NCI-H748 treated with DMSO at 0.1 percent for 48 hours (cell line): ENCODE results near the gene PLK5.
A peak's percentile ranks its signal among the peaks of the same experiment; 100 is the strongest.
"Not testable (repeated sequence)": the region's sequence is repeated elsewhere in the genome, so short reads cannot be mapped to it uniquely, and the experiment has no call there.

ENCODE experiments used
- DNase-seq: peaks from one replicate; lab custom pipeline; 2025; lab: John Stamatoyannopoulos, UW

PLK5 gene

GRCh38 chr19:1507763-1508506 lies 15.9 kb upstream of the PLK5 start:
- peak; percentile 74 for DNase-seq

GRCh38 chr19:1508507-1508856 lies 15.4 kb upstream of the PLK5 start:
- no peak for DNase-seq

GRCh38 chr19:1509602-1510441 lies 14.1 kb upstream of the PLK5 start:
- DNase-seq = no peak

DNA sequence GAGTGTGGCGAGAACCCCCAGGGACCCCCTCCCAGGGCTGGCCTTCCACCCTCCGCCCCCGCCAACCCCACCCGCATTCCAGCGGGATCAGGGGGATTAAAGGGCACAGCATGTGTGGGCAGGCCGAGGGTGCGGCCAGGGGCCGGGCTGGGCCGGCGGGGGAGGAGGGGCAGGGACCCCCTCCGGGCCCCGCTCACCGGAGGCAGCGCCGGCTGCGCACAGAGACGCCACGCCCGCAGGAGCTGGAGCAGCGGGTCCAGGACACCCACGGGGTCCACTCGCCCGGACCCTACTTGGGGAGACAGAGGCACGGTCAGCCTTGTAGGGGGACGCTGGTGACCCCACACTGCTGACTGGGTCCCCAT lies 13.5 kb upstream of the PLK5 start:
- DNase-seq = no peak

DNA sequence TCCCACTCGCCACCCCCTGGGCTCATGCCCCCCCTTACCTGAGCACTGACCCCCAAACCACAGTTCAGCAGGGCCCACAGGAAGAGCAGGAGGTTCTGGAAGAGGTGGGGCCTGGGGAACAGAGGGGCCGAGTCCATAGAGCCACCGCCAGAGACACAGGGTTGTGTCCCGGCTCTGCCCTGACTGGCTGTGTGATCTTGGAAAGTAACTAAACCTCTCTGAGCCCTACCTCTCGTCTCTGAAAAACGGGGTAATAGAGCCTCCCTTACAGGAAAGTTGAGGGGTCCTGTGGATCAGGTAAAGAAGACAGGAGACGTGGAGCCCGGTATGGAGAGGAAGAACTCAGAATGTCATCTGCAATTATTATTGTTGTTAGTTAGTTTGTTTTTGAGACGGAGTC lies 13.1 kb upstream of the PLK5 start:
- DNase-seq = no peak

DNA sequence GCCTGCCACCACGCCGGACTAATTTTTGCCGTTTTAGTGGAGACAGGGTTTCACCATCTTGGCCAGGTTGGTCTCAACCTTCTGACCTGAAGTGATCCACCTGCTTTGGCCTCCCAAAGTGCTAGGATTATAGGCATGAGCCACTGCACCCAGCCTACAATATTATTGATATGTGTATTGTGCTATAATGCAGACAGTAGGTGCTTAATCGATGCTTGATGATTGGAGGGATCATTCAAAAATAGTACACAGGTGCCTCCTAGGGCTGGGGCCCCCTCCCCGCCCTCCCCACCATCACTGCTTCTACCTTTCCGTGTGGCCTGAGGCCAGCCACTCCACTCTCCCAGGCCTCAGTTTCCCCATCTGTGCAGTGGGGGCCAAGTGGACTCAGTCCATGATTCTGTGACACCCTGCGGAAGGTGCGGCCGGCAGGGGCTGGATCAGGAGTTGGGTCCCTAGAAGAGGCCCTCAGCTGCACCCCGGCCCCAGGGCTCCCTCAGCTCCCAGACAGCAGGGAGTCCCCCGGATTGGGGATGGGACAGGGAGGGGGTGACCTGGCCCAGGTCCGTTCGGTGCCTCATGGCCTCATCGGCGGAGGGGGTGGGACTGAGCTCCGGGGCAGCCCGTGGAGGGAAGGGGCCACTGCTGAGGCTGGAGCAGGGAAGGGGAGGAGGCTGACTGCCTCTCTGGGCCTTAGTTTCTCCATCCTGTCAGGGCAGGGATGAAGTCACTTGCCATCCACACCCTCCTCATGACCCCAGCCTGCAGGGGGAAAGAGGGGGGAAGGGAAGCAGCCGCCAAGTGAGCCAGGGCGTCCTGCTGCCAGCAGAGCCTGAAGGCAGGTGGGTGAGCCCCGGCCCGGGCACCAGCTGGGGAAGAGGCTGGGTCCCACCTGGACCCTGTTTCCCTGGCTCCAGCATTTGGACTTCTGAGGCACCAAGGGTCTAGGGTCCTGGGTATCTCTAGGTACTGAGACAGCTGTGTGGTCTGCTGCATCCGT lies 12.3 kb upstream of the PLK5 start:
- no peak for DNase-seq

- no peak for DNase-seq
Measured at GRCh38 chr19:1512671-1513498, 11.0 kb upstream of the PLK5 start, which contains the start of gene ADAMTSL5. Gene ADAMTSL5, minus strand, starts transcription at chr19:1513019. Its CDS starts 2,076 bp downstream, at chr19:1510943.

DNA sequence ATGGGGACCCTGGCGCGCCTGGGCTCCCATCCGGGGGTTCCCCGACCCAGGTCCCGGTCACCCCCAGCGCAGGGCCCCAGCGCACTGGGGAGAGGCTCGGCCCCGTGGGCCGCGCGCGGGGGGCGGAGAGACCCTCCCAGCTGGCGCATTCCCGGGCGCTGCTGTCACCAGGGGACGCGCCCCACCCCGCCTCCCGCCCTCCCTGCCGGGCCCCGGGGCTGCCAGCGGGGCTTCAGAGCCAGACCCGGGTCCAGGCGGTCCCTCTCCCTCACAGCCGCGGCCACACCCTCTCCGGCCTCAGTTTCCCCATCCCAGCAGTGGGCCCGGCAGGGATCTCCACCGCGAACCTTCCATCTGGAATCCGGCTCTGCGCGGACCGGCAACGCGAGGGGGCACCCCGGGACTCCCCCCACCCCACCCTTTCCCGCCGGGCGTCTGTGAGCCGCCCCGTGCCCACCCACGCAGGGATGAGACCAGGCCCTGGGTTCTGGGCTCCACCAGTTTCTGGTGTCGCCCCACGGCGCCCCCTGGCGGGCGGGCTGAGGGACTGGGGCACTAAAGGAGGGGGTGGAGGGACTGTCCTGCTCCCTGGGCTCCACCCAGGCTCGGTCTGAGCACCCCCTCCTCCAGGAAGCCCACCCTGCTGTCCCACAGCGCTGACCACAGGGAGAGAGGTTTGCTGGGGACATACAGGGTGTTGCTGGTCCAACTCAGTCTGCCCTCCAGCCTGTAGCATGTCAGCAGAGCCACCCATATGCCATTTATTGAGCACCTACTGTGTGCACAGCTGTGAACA lies 10.2 kb upstream of the PLK5 start:
- no peak for DNase-seq

DNA sequence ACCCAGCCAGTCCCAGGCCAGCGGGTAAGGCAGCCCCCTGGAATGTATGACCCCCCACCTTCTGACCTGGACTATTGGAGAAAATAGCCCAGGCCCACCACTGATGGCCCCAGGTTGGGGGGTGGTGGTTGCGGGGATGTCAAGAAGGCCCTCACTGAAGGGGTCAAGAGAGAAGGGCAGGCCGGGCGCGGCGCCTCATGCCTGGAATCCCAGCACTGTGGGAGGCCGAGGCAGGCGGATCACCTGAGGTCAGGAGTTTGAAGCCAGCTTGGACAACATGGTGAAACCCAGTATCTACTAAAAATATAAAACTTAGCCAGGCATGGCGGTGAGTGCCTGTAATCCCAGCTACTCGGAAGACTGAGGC lies 9.6 kb upstream of the PLK5 start:
- no peak for DNase-seq

DNA sequence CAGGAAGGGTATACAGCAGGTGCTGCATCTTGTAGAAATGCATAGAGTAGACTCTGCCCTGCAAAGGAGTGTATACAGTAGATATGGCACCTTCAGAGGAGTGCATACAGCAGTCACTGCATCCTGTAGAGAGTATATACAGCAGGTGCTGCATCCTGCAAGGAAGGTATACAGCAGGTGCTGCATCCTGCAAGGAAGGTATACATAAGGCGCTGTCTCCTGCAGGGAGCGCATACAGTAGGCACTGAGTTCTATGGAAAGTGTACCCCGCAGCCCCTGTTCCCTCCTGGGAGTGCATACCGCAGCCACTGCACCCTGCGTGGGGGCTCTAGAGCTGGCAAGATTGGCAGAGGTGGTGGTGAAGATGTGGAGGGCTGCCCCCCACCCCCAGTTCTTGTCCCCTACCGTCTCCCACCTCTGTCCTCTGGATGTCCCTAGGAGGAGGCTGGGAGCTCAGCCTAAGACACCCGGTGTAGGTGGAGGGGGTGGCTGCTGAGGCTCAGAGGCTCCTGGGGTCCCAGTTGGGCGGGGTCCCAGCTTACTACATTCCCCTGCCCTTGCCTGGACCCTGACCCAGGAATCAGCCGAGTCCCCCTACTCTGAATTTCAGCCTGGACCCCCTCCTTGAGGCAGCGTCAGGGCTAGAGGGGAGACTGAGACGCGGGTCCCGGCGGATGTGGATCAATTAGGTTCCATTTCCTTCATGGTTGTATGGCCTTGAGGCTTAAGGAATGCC lies 8.7 kb upstream of the PLK5 start:
- no peak for DNase-seq

DNA sequence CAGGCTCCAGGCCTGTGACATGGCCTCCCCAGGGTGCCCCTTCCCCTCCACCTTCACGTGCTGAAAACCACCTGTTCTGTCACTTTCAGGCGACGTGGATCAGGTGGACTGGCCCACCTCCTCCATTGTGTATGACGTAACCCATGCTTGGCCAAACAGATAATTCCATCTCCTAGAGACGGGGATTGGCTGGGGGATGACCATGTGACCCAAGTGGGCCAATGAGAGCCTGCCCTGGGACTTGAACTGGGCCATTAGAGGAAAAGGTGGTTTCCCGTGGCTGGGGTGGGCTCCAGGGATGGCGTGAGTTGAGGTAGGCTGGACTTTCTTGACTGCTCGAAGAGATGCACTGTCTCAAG lies 7.5 kb upstream of the PLK5 start:
- DNase-seq = no peak

GRCh38 chr19:1518471-1518870 lies 5.4 kb upstream of the PLK5 start:
- no peak for DNase-seq

GRCh38 chr19:1519802-1520201 lies 4.1 kb upstream of the PLK5 start:
- not testable (repeated sequence) for DNase-seq

- no peak for DNase-seq
Measured at GRCh38 chr19:1520203-1520780, 3.6 kb upstream of the PLK5 start.

- no peak for DNase-seq
Measured at GRCh38 chr19:1521636-1522035, 2.2 kb upstream of the PLK5 start.

DNA sequence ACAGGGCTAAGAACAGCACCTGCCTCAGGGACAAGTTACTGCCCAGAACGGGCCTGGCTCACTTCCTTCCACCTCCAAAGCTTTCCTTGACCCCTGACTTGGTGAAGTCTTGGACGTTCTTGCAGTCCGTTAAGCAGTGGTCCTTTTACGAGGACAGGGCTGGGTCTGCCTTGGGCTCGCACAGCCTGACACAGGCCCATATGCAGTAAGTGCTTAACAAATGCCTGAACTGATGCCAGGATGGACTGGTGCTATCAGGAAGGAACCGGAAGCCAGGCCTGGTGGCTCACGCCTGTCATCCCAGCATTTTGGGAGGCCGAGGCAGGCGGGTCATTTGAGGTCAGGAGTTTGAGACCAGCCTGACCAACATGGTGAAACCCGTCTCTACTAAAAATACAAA lies 1.8 kb upstream of the PLK5 start:
- no peak for DNase-seq

GRCh38 chr19:1522838-1523237 lies 1.0 kb upstream of the PLK5 start:
- DNase-seq = no peak

DNA sequence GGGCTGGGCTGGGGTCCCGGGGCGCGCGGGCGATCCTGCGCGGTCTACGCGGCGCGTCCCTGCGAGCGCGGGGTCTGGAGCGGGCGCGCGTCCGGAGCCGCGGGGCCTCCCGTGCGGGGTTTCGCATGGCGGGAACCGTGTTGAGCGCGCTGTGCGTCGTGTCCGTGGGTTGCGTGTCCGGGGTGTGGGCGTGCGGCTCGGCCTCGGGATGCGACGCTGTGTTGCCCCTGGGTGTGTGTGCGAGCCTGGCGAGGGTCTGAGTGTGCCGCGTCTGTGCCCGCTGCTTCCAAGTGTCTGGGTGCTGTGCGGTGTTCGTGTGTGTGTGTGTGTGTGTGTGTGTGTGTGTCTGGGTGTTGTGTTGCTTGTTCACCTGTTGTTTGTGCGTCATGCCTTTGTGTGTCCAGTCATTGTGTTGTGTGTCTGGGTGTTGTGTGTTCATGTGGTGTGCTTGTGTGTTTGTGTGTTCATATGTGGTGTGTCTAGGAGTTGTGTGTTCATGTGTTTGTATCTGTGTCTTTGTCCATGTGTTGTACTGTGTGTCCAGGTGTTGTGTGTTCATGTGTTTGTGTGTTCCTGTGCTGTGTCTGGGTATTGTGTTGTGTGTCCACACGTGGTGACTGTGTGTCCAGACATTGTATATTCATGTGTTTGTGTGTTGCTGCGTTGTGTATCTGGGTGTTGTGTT lies 552 bp downstream of the PLK5 start:
- DNase-seq = no peak

- DNase-seq = no peak
Measured at GRCh38 chr19:1524972-1525325, 1.1 kb downstream of the PLK5 start.
